Sigmoid colon (tissue), 7 donors: ENCODE measurements around the gene REELD1. TPM values are rescaled to one million over a fixed set of nuclear protein-coding genes. Genes with fewer than 3 reads are reported as not detected.

Experiments
- DNase-seq: peaks from one replicate; pipeline ENCODE4 v3.0.0-alpha.2; 2019
- H3K27ac ChIP-seq, 4 donors: fragments of 200-600 bp; sonication (generic); one replicate each; pipeline ENCODE4 v1.5.1; 2016 to 2019; ENCODE audit warnings: mild to moderate bottlenecking in 1 of 4
- H3K27me3 ChIP-seq, 3 donors: fragments of 200-600 bp; sonication (generic); one replicate each; pipeline ENCODE4 v1.5.1; 2019; ENCODE audit warnings: mild to moderate bottlenecking in 1 of 3
- H3K36me3 ChIP-seq, 4 donors: fragments of 200-600 bp; sonication (generic); one replicate each; pipeline ENCODE4 v1.5.1; 2016 to 2019
- H3K4me1 ChIP-seq, 4 donors: fragments of 200-600 bp; sonication (generic); one replicate each; pipeline ENCODE4 v1.5.1; 2017 to 2019
- H3K4me3 ChIP-seq, 4 donors: fragments of 200-600 bp; sonication (generic); one replicate each; pipeline ENCODE4 v1.5.1; 2017 to 2019; ENCODE audit warnings: mild to moderate bottlenecking in 2 of 4, moderate library complexity in 1 of 4
- H3K9me3 ChIP-seq, 4 donors: fragments of 200-600 bp in 3 of 4; sonication (generic) in 3 of 4; one replicate each; pipeline versions ENCODE4 v1.5.1 to v1.6.1; 2013 to 2019
- EP300 ChIP-seq, 4 donors: sonication (generic); formaldehyde crosslinking; IDR thresholded peaks; one replicate each; pipeline ENCODE4 v1.6.1; 2017; ENCODE audit warnings: antibody characterized with exemption in 4 of 4
- POLR2A ChIP-seq, 2 donors: fragments of 450-650 bp; IDR thresholded peaks; one replicate each; pipeline ENCODE4 v1.6.1; 2016; ENCODE audit warnings: antibody characterized with exemption in 2 of 2, mild to moderate bottlenecking in 2 of 2, moderate library complexity in 2 of 2
- POLR2AphosphoS5 ChIP-seq, 4 donors: sonication (generic); formaldehyde crosslinking; IDR thresholded peaks; one replicate each; pipeline ENCODE4 v1.6.1; 2017; ENCODE audit warnings: antibody characterized with exemption in 4 of 4
- WGBS, 2 donors: extraction: QIAGEN DNeasy Blood & Tissue Kit; methylation state at CpG; one replicate each; pipeline ENCODE4 v1.1.7; 2013; 5-methylcytosine and 5-hydroxymethylcytosine counted together
- intact Hi-C: fragments of 100-400 bp; cut with DNase I; formaldehyde crosslinking; loops from one replicate; pipeline ENCODE4 v1.15.1; 2023
- polyA plus RNA-seq, 3 donors: library from polyadenylated mRNA; stranded (reverse); fragments of 200-250 nt; gene quantifications; one replicate each; pipeline ENCODE4 v1.2.3, GENCODE V29; 2013
- total RNA-seq, 4 donors: library from RNA; depleted of rRNA; stranded (reverse); fragments of >200 nt; gene quantifications; one replicate each; pipeline ENCODE4 v1.1.0, GENCODE V29; 2016
- TF ChIP-seq, protein P1 (sequence below), 4 experiments: fragments of 450-650 bp in 3 of 4; fragments of 200-600 bp in 1 of 4; IDR thresholded peaks; one replicate each; pipeline ENCODE4 v1.5.1; 2016 to 2019; ENCODE audit warnings: antibody characterized with exemption in 4 of 4, mild to moderate bottlenecking in 3 of 4, moderate library complexity in 2 of 4
- donor health status: healthy with polysubstance abuse.
- donor health status: Bipolar disorder and iron deficiency.
- donor health status: healthy.

The REELD1 gene
- total and polyA plus RNA-seq, 7 donors = 0.13 to 0.36 TPM; not detected in 5

DNA sequence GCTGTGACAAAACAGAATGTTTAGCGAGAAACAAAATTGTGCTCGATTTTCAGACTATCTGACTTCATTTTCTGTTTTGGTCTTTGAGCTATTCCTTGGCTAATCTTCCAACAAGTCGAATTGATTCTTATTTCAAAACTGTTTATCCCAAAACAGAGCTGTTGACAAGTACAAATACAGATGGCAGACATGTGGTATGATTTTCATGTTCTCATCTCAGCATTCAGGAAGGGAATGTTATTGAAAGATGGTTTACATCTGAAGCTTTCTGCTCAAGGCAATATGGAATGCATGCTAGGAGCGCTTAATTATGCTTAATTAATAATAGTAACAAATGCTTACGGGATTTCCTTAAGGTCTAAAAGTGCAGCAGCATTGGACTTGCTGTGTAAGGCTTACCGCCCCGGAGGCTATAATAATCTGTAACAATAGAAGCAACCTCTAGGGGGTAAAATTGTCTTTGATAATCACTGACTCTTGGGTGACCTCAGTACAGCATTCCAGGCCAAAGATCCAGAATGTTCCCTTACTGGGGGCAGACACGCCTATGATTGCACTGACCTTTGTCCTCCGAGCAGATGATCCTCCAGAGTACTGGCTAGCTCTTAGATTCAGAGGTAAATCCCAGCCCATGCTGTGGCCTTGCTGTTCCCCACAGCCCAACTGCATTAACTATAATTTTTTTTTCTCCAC, 22.4 kb upstream of the REELD1 start:
- WGBS, 2 donors = 68 to 81% methylated on average over 9 of the region's 9 CpGs
- Histone ChIP-seq H3K27ac (no peak overlapping the region), H3K36me3 (peaks cover 3 to 19% (median 6%) of the 10 kb centered on the region in 4 donors), H3K27me3 (no peaks in the 10 kb centered on the region), H3K4me1 (peaks cover 0 to 15% (median 11%) of the 10 kb centered on the region in 4 donors), H3K4me3 (no peak overlapping the region), H3K9me3 (no peaks in the 10 kb centered on the region)
- TF ChIP-seq POLR2A (IDR thresholded peaks at IDR 0.05) (no peak), POLR2AphosphoS5 (IDR thresholded peaks at IDR 0.05) (no peak)
- TF ChIP-seq, protein P1, sequence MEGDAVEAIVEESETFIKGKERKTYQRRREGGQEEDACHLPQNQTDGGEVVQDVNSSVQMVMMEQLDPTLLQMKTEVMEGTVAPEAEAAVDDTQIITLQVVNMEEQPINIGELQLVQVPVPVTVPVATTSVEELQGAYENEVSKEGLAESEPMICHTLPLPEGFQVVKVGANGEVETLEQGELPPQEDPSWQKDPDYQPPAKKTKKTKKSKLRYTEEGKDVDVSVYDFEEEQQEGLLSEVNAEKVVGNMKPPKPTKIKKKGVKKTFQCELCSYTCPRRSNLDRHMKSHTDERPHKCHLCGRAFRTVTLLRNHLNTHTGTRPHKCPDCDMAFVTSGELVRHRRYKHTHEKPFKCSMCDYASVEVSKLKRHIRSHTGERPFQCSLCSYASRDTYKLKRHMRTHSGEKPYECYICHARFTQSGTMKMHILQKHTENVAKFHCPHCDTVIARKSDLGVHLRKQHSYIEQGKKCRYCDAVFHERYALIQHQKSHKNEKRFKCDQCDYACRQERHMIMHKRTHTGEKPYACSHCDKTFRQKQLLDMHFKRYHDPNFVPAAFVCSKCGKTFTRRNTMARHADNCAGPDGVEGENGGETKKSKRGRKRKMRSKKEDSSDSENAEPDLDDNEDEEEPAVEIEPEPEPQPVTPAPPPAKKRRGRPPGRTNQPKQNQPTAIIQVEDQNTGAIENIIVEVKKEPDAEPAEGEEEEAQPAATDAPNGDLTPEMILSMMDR (IDR thresholded peaks at IDR 0.05) = no peak
- intact Hi-C loops = no loop called here
- no peak for DNase-seq

DNA sequence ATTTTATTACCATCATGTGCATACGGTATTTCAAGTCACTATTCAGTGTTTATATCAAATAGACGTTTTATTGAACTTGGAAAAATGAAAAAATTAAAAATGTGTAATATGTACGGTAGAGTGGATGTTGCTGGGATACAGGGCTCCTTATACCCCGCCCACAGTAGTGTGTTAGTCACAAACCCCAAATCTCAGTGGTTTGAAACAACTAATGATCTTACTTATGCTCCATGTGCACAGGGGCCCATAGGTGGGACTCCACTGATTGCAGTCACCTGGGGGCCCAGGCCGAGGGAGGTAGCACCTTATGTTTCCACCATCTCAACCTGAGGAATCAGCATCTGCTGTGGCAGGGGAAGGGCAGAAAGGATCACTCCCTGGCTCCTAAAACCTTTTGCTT, 20.7 kb upstream of the REELD1 start:
- no peaks in the 10 kb centered on the region for H3K9me3 ChIP-seq
- no peak overlapping the region for H3K4me3 ChIP-seq
- TF ChIP-seq POLR2AphosphoS5 (IDR thresholded peaks at IDR 0.05) (no peak), POLR2A (IDR thresholded peaks at IDR 0.05) (no peak), EP300 (IDR thresholded peaks at IDR 0.05) (no peak)
- TF ChIP-seq, protein P1 (IDR thresholded peaks at IDR 0.05) = no peak
- H3K4me1 ChIP-seq = peaks cover 0 to 15% (median 11%) of the 10 kb centered on the region in 4 donors
- H3K27me3 ChIP-seq = no peaks in the 10 kb centered on the region
- WGBS, 2 donors = 71 to 82% methylated on average over 5 of the region's 5 CpGs
- DNase-seq = no peak
- no peak overlapping the region for H3K27ac ChIP-seq
- peaks cover 0 to 3% (median under 1%) of the 10 kb centered on the region in 4 donors for H3K36me3 ChIP-seq
- intact Hi-C loops = no loop called here

DNA sequence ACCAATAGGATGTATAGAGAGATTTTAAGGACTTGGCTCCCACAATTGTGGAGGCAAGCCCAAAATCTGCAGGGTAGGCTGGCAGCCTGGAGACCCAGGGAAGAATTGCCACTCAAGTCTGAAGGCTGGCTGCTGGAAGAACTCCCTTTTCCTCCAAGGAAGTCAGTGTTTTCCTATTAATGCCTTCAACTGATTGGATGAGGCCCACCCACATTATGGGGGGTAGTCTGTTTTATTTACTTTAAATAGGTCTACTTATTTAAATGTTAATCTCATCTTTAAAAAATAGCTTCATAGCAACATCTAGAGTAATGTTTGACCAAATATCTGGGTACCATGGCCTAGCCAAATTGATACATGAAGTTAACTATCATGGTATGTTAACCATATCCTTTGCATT, 20.1 kb upstream of the REELD1 start:
- no peaks in the 10 kb centered on the region for H3K9me3 ChIP-seq
- no peak overlapping the region for H3K27ac ChIP-seq
- TF ChIP-seq EP300 (IDR thresholded peaks at IDR 0.05) = no peak
- no peak for TF ChIP-seq POLR2AphosphoS5 (IDR thresholded peaks at IDR 0.05)
- TF ChIP-seq, protein P1 (IDR thresholded peaks at IDR 0.05) = no peak
- no peak for TF ChIP-seq POLR2A (IDR thresholded peaks at IDR 0.05)
- no peaks in the 10 kb centered on the region for H3K27me3 ChIP-seq
- H3K36me3 ChIP-seq = no peaks in the 10 kb centered on the region
- peaks cover 0 to 15% (median 11%) of the 10 kb centered on the region in 4 donors for H3K4me1 ChIP-seq
- H3K4me3 ChIP-seq = no peak overlapping the region
- DNase-seq = no peak
- intact Hi-C loops = no loop called here

DNA sequence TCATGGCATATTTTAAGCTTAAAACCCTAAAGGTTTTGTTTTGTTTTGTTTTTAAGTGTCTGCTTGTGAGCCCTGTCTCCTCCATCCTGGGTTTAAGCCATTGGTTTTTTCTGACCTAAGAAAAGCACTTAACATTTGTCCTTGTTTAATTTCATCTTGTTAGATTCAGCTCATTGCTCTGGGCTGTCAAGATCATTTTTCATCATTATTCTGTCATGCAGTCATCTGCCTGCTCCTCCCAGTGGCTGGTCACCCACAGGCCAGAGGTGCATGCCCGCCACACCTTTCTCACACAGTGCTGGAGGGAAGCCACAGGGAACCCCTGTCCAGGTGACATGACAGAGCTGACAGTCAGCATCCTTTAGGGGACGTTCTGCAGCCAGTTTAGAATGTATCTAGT, 11.7 kb upstream of the REELD1 start:
- intact Hi-C loops = no loop called here

More for the DNA sequence above, 11.7 kb upstream of the REELD1 start:
- Histone ChIP-seq H3K27me3 (no peaks in the 10 kb centered on the region), H3K4me1 (no peaks in the 10 kb centered on the region), H3K9me3 (no peaks in the 10 kb centered on the region), H3K27ac (no peak overlapping the region), H3K36me3 (no peaks in the 10 kb centered on the region), H3K4me3 (no peak overlapping the region)
- DNase-seq = no peak
- TF ChIP-seq EP300 (IDR thresholded peaks at IDR 0.05) (no peak), POLR2AphosphoS5 (IDR thresholded peaks at IDR 0.05) (no peak), POLR2A (IDR thresholded peaks at IDR 0.05) (no peak)
- TF ChIP-seq, protein P1 (IDR thresholded peaks at IDR 0.05) = no peak
- 82 to 84% methylated on average over 2 of the region's 2 CpGs for WGBS, 2 donors
